GM12891 (cell line): ENCODE measurements around the gene CSMD2.

Source experiments
- DNase-seq: peaks from one replicate; pipeline ENCODE4 v3.0.0; 2011; ENCODE audit warnings: low spot score; ENCODE audit not compliant: insufficient read length
- FAIRE-seq: peaks from 2 replicates; lab custom pipeline; 2011; peaks lifted over from hg19 to GRCh38; lab: Jason Lieb, UNC
- PAX5 ChIP-seq: IDR thresholded peaks from 2 replicates; pipeline ENCODE4 v1.6.1; 2011; ENCODE audit warnings: low read length, moderate library complexity, mild to moderate bottlenecking; ENCODE audit not compliant: insufficient read depth, severe bottlenecking
- POLR2A ChIP-seq: IDR thresholded peaks from 2 replicates; pipeline ENCODE4 v1.6.1; 2011; ENCODE audit warnings: low read depth, low read length, control low read depth
- POLR2AphosphoS5 ChIP-seq: IDR thresholded peaks from 2 replicates; pipeline ENCODE4 v1.6.1; 2011; ENCODE audit warnings: low read depth, low read length, control low read depth
- POU2F2 ChIP-seq: IDR thresholded peaks from 2 replicates; pipeline ENCODE4 v1.6.1; 2011; ENCODE audit warnings: low read depth, mild to moderate bottlenecking, control low read depth, low read length, moderate library complexity
- SPI1 ChIP-seq: IDR thresholded peaks from 2 replicates; pipeline ENCODE4 v1.6.1; 2011; ENCODE audit warnings: low read depth, low read length, control low read depth
- TAF1 ChIP-seq: IDR thresholded peaks from 2 replicates; pipeline ENCODE4 v1.6.1; 2011; ENCODE audit warnings: low read depth, low read length, control low read depth

CSMD2 gene

GRCh38 chr1:34060187-34060730 lies 104.8 kb downstream of the CSMD2 start:
- DNase-seq (no peak), FAIRE-seq (no peak)
- TF ChIP-seq PAX5, result no peak
- no peak for TF ChIP-seq TAF1
- TF ChIP-seq SPI1, result no peak
- no peak for TF ChIP-seq POLR2AphosphoS5
- no peak for TF ChIP-seq POLR2A
- TF ChIP-seq POU2F2, result no peak

GRCh38 chr1:34057347-34058130 lies 107.5 kb downstream of the CSMD2 start:
- DNase-seq (no peak), FAIRE-seq (no peak)
- TF ChIP-seq PAX5 (no peak), POLR2A (no peak), POLR2AphosphoS5 (no peak), POU2F2 (no peak), TAF1 (no peak), SPI1 (no peak)

GRCh38 chr1:34055818-34056217 lies 109.2 kb downstream of the CSMD2 start:
- FAIRE-seq, result no peak
- DNase-seq, result no peak
- TF ChIP-seq POLR2AphosphoS5 (no peak), POU2F2 (no peak), PAX5 (no peak), SPI1 (no peak), TAF1 (no peak), POLR2A (no peak)

GRCh38 chr1:34054920-34055319 lies 110.1 kb downstream of the CSMD2 start:
- TF ChIP-seq TAF1 (no peak), POLR2AphosphoS5 (no peak), POLR2A (no peak), SPI1 (no peak), PAX5 (no peak), POU2F2 (no peak)
- DNase-seq, result no peak
- FAIRE-seq, result no peak

GRCh38 chr1:34053660-34054059 lies 111.4 kb downstream of the CSMD2 start:
- no peak for TF ChIP-seq POLR2AphosphoS5
- no peak for DNase-seq
- FAIRE-seq, result no peak

- FAIRE-seq (no peak), DNase-seq (no peak)
- TF ChIP-seq POU2F2, result no peak
- no peak for TF ChIP-seq POLR2AphosphoS5
- TF ChIP-seq POLR2A, result no peak
- no peak for TF ChIP-seq SPI1
- TF ChIP-seq PAX5, result no peak
- no peak for TF ChIP-seq TAF1
Measured at GRCh38 chr1:34052565-34052964, 112.5 kb downstream of the CSMD2 start.

GRCh38 chr1:34050709-34051485 lies 114.1 kb downstream of the CSMD2 start:
- no peak for TF ChIP-seq TAF1
- TF ChIP-seq POLR2A, result no peak
- TF ChIP-seq POU2F2, result no peak
- no peak for TF ChIP-seq PAX5
- no peak for TF ChIP-seq POLR2AphosphoS5
- no peak for TF ChIP-seq SPI1
- DNase-seq, result no peak
- no peak for FAIRE-seq

GRCh38 chr1:34049994-34050393 lies 115.0 kb downstream of the CSMD2 start:
- TF ChIP-seq PAX5 (no peak), POU2F2 (no peak), SPI1 (no peak), POLR2AphosphoS5 (no peak), POLR2A (no peak), TAF1 (no peak)
- DNase-seq, result no peak
- FAIRE-seq, result no peak

GRCh38 chr1:34049477-34049876 lies 115.6 kb downstream of the CSMD2 start:
- no peak for TF ChIP-seq SPI1
- no peak for TF ChIP-seq POLR2AphosphoS5
- no peak for TF ChIP-seq TAF1
- no peak for TF ChIP-seq POLR2A
- TF ChIP-seq PAX5, result no peak
- no peak for TF ChIP-seq POU2F2
- DNase-seq, result no peak
- no peak for FAIRE-seq
